ENCODE data around the gene JADE1.
A peak's percentile ranks its signal among the peaks of the same experiment; 100 is the strongest.

Gene JADE1

GRCh38 chr4:128879283-128879682, 69.8 kb downstream of the JADE1 start:
- DNase-seq: no peak

DNA sequence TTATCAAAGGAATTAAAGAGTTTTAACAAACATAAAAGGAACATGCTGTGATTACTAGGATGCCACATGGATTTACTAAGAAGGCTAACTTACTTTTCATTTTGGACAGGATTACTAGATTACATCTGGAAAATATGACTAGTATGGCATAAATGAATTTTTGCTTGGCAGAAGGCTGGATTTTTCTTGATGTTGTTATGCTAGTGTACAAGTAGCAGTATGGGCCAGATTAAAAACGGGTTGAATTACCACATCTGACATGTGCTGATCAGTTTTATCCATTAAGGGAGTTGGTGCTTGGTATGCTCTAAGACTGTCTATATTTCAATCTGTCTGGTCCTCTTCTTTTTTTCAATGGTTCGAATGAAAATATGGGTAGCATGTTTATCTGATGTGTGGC, 70.5 kb downstream of the JADE1 start:
- DNase-seq: no peak

- DNase-seq: no peak
Observed at GRCh38 chr4:128880662-128881061, 71.2 kb downstream of the JADE1 start.

GRCh38 chr4:128904821-128905220, 95.3 kb downstream of the JADE1 start:
- DNase-seq: no peak

DNA sequence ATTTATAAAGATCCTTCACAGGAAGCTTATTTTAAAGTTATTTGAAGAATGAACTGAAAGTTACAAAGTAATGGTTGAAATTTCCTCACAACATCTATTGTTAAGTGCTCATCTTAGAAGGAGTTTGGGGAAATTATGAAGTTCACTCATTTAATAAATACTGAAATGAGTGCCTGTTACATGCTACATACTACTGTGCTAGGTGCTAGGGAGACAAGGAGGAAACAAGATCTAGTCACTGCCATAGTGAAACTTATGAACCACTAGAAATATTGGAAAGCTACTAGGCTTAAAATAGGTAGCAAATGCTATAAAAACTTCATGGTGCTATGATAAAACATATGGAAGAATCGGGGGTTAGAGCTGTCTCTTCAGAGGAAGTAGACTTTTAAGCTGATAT, 97.1 kb downstream of the JADE1 start:
- DNase-seq: no peak

DNA sequence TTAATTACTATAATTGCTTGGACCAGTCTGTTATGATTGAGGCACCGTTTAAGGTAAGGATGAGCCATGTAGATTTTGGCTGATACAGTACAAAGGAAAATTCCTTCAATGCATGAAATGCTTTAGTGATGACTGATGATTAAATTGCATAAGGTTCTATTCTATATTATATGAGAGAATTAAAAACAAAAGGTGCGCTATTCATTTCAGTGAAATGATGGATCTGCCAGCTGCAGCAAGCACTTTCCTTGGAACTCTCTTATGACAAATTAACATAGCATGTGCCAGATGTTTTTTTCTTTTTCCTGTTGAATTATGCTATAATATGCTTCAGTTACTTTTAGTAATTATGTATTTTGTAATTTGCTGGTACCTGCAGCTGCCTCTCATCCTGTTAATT, 98.5 kb downstream of the JADE1 start:
- no peak for DNase-seq

- no peak for DNase-seq
Observed at GRCh38 chr4:128908735-128909134, 99.2 kb downstream of the JADE1 start.

DNA sequence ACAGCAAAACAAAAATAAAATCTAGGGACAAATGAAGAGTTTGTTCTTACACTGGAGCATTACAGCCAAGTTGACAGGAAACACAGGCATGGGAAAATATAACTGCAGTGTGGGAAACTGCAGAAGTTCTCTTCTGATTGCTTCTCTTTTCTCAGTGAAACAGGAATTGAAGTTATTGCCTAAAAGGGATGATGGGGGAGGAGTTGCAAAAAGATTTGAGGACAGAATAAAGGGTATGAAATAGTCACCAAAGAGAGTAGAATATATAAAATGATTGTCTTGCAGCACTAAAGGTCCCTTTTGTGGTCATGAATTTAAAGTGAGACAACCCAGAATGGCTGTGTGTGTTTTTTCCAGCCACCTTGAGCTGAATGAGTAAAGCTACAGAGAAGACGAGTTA, 103.7 kb downstream of the JADE1 start:
- DNase-seq: peak; percentile 62 to 65

GRCh38 chr4:128915544-128915943, 106.0 kb downstream of the JADE1 start:
- no peak for DNase-seq

DNA sequence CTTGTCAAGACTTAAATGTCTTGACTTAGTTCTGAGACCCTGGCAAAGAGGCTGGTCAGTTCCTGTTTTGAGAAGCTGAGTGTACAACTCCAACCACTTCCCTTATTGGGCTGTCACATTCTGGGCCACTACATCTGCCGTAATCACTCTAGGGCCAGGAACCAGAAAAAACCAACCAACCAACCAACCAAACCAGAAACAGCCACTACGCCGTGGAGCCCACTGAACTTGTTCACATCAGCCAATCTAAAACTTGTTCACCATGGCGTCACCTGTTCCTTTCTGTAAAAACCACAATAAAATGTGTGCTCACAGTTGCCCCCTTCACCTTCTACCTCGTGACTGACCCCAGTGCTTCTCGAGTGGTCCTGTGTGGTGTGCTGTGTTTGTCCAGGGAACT, 107.3 kb downstream of the JADE1 start:
- peak; percentile 69 to 75 for DNase-seq

DNA sequence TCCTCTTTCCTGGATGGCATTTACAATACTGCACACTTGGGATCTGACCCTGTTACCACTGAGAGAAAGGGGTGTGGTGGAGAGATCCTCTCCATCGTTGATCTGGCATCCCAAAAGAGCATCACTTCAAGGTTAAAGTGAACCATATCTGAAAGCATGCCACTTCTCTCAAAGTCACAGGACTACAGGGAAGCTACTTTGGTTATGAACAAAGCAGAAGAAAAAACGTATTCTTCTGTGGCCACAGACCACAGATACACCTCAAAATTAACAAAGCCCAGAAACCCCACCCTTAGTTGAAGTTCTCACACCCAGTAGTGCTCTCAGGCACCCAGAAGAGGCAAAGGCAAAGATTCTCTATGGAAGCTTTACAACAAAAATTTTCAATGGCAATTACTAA, 108.3 kb downstream of the JADE1 start:
- DNase-seq: no peak

DNA sequence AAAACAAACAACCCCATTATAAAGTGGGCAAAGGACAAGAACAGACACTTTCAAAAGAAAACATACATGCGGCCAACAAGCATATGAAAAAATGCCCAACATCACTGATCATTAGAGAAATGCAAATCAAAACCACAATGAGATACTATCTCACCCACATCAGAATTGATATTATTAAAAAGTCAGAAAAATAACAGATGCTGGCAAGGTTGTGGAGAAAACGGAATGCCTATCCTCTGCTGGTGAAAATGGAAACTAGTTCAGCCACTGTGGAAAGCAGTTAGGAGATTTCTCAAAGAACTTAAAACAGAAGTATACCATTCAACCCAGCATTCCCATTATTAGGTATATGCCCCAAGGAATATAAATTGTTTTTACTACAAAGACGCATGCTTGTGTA, 112.5 kb downstream of the JADE1 start:
- DNase-seq: no peak

Measured in inflammatory macrophage treated with lipopolysaccharide for 1 hour (primary cell).